Endothelial cell of umbilical vein (primary cell): Measurements from ENCODE around the gene MLANA. TPM values are rescaled to one million over a fixed set of nuclear protein-coding genes. Genes with fewer than 3 reads are reported as not detected.

Experiments used
- BruUV-seq: library from RNA; stranded (reverse); fragments of 400-500 nt; replicated peaks from 2 replicates; lab custom pipeline; 2021; lab: Mats Ljungman, UMichigan
- CTCF ChIA-PET: fragments of 300-600, 350-600 bp; sonication (Branson Sonifier 250); formaldehyde crosslinking; loops from one replicate; lab custom pipeline; 2021; ENCODE audit warnings: antibody characterized with exemption, inconsistent platforms; lab: Charles Lee
- POLR2A ChIA-PET: fragments of 300-600, 350-600 bp; sonication (Branson Sonifier 250); formaldehyde crosslinking; loops from one replicate; lab custom pipeline; 2021; ENCODE audit warnings: antibody characterized with exemption, inconsistent platforms; lab: Charles Lee
- DNase-seq: peaks from one replicate; pipeline ENCODE4 v3.0.0-alpha.2; 2011; ENCODE audit warnings: low read depth, low spot score
- FAIRE-seq: peaks from 2 replicates; lab custom pipeline; 2011; peaks lifted over from hg19 to GRCh38; lab: Jason Lieb, UNC
- H2AFZ ChIP-seq: 2 replicates; pipeline ENCODE4 v1.6.0; 2012; ENCODE audit warnings: low read depth, low read length, control low read depth, inconsistent platforms
- H3K27ac ChIP-seq: 2 replicates; pipeline ENCODE4 v1.5.1; 2011; ENCODE audit warnings: low read depth, mild to moderate bottlenecking, control low read depth, low read length, moderate library complexity; ENCODE audit not compliant: insufficient read depth
- H3K27me3 ChIP-seq, 2 experiments: 2 replicates each; pipeline versions ENCODE4 v1.6.0 to v1.6.1; 2011; ENCODE audit warnings: low read length in 2 of 2, mixed read lengths in 1 of 2; ENCODE audit not compliant: control insufficient read depth in 2 of 2, insufficient read depth in 2 of 2
- H3K36me3 ChIP-seq, 2 experiments: 2 replicates in 1 of 2; 3 replicates in 1 of 2; pipeline ENCODE4 v1.5.1; 2011; ENCODE audit warnings: low read length in 2 of 2, mild to moderate bottlenecking in 1 of 2, moderate library complexity in 1 of 2; ENCODE audit not compliant: control insufficient read depth in 2 of 2, insufficient read depth in 2 of 2; ENCODE audit errors: extremely low read depth in 1 of 2
- H3K4me1 ChIP-seq: 3 replicates; pipeline ENCODE4 v1.5.1; 2011; ENCODE audit warnings: mild to moderate bottlenecking, low read length; ENCODE audit not compliant: control insufficient read depth, insufficient read depth; ENCODE audit errors: extremely low read depth
- H3K4me2 ChIP-seq: 2 replicates; pipeline ENCODE4 v1.6.1; 2011; ENCODE audit warnings: low read length, control low read depth, mixed read lengths; ENCODE audit not compliant: insufficient read depth
- H3K4me3 ChIP-seq, 3 experiments: fragments of 200-600 bp in 1 of 3; sonication (generic), shearing (Covaris generic) in 1 of 3; replicated peaks in 1 of 3; 2 replicates each; pipeline ENCODE4 v1.5.1; 2011 to 2016; ENCODE audit warnings: control low read depth in 3 of 3, low read length in 3 of 3, mild to moderate bottlenecking in 2 of 3, inconsistent platforms in 1 of 3, low read depth in 1 of 3, moderate library complexity in 1 of 3; ENCODE audit not compliant: insufficient read depth in 1 of 3
- H3K79me2 ChIP-seq: 2 replicates; pipeline ENCODE4 v1.6.0; 2012; ENCODE audit warnings: low read length, inconsistent platforms; ENCODE audit not compliant: control insufficient read depth, insufficient read depth
- H3K9ac ChIP-seq: replicated peaks from 2 replicates; pipeline ENCODE3; 2011; ENCODE audit warnings: low read length, control low read depth; ENCODE audit not compliant: insufficient read depth; ENCODE audit errors: extremely low read depth
- H3K9me1 ChIP-seq: replicated peaks from 3 replicates; pipeline ENCODE4 v1.6.0; 2011; ENCODE audit warnings: mild to moderate bottlenecking, low read length; ENCODE audit not compliant: control insufficient read depth, insufficient read depth; ENCODE audit errors: extremely low read depth
- H3K9me3 ChIP-seq: replicated peaks from 2 replicates; pipeline ENCODE4 v1.5.1; 2012; ENCODE audit warnings: low read length, inconsistent platforms; ENCODE audit not compliant: control insufficient read depth, insufficient read depth
- H4K20me1 ChIP-seq: replicated peaks from 2 replicates; pipeline ENCODE3; 2011; ENCODE audit warnings: mild to moderate bottlenecking, low read length; ENCODE audit not compliant: control insufficient read depth, insufficient read depth; ENCODE audit errors: extremely low read depth
- CTCF ChIP-seq, 2 donors: IDR thresholded peaks; 1 replicate in 1 of 2; 2 replicates in 1 of 2; pipeline ENCODE4 v1.5.1; 2011; ENCODE audit warnings: low read length in 2 of 2, mild to moderate bottlenecking in 2 of 2, moderate library complexity in 2 of 2, control low read depth in 1 of 2, inconsistent platforms in 1 of 2, low read depth in 1 of 2; ENCODE audit not compliant: insufficient read depth in 1 of 2; ENCODE audit errors: extremely low read depth in 1 of 2
- EZH2 ChIP-seq: IDR thresholded peaks from 2 replicates; pipeline ENCODE4 v1.6.1; 2012; ENCODE audit warnings: borderline replicate concordance, low read depth, mild to moderate bottlenecking, moderate library complexity, low read length, inconsistent platforms; ENCODE audit not compliant: severe bottlenecking
- FOS ChIP-seq: IDR thresholded peaks from 2 replicates; pipeline ENCODE4 v1.6.1; 2011; ENCODE audit warnings: mild to moderate bottlenecking, low read length, moderate library complexity, borderline replicate concordance; ENCODE audit not compliant: insufficient read depth
- GATA2 ChIP-seq: IDR thresholded peaks from 2 replicates; pipeline ENCODE4 v1.7.0; 2011; ENCODE audit warnings: low read depth, mild to moderate bottlenecking, moderate library complexity, mixed read lengths, low read length; ENCODE audit not compliant: insufficient read length, insufficient read depth
- JUN ChIP-seq: IDR thresholded peaks from 2 replicates; pipeline ENCODE4 v1.6.1; 2011; ENCODE audit warnings: borderline replicate concordance, low read depth; ENCODE audit not compliant: insufficient read length, insufficient read depth
- MAX ChIP-seq: IDR thresholded peaks from 2 replicates; pipeline ENCODE4 v1.6.1; 2011; ENCODE audit not compliant: insufficient read depth, insufficient read length
- MYC ChIP-seq: IDR thresholded peaks from one replicate; pipeline ENCODE4 v1.6.1; 2011; ENCODE audit warnings: mild to moderate bottlenecking, low read depth, low read length
- POLR2A ChIP-seq: IDR thresholded peaks from 2 replicates; pipeline ENCODE4 v1.6.1; 2012; ENCODE audit warnings: low read depth, mild to moderate bottlenecking, control low read depth, low read length
- POLR2AphosphoS5 ChIP-seq: IDR thresholded peaks from 2 replicates; pipeline ENCODE4 v1.6.1; 2012; ENCODE audit warnings: low read depth, mild to moderate bottlenecking, control low read depth, low read length, moderate library complexity; ENCODE audit not compliant: insufficient read depth
- dilution Hi-C: fragments of 300-500 bp; cut with MboI; formaldehyde crosslinking; loops from one replicate; pipeline ENCODE4 v1.15.0; 2019; ENCODE audit warnings: low sequenced_read_pairs; ENCODE audit not compliant: extremely low pct_ligation_motif_present
- intact Hi-C: fragments of 100-400 bp; cut with micrococcal nuclease; formaldehyde crosslinking; loops from one replicate; pipeline ENCODE4 v1.10.0; 2022
- polyA plus RNA-seq, 4 experiments: library from polyadenylated mRNA; depleted of rRNA in 3 of 4; stranded (reverse) in 3 of 4; unstranded in 1 of 4; fragments of >200 nt; gene quantifications; 2 replicates each; pipeline versions ENCODE4 v1.2.1 to v1.2.3, GENCODE V29; 2011 to 2012; ENCODE audit warnings: missing spikeins in 1 of 4
- total RNA-seq: library from RNA; stranded (reverse); gene quantifications from 2 replicates; pipeline ENCODE4 v1.2.3, GENCODE V29; 2021

Gene MLANA
- total and polyA plus RNA-seq, 2 donors (not counting 3 experiments of a cell fraction or from before 2014, with no cell fraction given), result not detected

GRCh38 chr9:5873439-5873838, 17.2 kb upstream of the MLANA start:
- Histone ChIP-seq H3K4me2 (no peak overlapping the region), H3K27me3 (no peaks in the 10 kb centered on the region), H3K4me1 (no peaks in the 10 kb centered on the region), H3K9ac (no peak overlapping the region), H3K36me3 (no peaks in the 10 kb centered on the region), H3K79me2 (no peaks in the 10 kb centered on the region), H3K9me3 (no peaks in the 10 kb centered on the region), H3K27ac (no peak overlapping the region), H2AFZ (no peak overlapping the region), H3K9me1 (no peaks in the 10 kb centered on the region), H4K20me1 (no peaks in the 10 kb centered on the region), H3K4me3 (no peak overlapping the region)
- intact Hi-C loops (no loop called here), dilution Hi-C loops (no loop called here)
- no peak for TF ChIP-seq JUN
- no peak for TF ChIP-seq MYC
- no peak for TF ChIP-seq GATA2
- no peak for TF ChIP-seq FOS
- no peak for TF ChIP-seq MAX
- TF ChIP-seq EZH2, result no peak
- TF ChIP-seq POLR2AphosphoS5, result no peak
- no peak for TF ChIP-seq CTCF (IDR thresholded peaks at IDR 0.05; ENCODE audit: extremely low read depth in 1 of 2, insufficient read depth in 1 of 2, low read depth in 1 of 2, low read length in 2 of 2)
- no peak for TF ChIP-seq POLR2A
- no peak for FAIRE-seq
- ChIA-PET CTCF (interaction anchor here (1.5 kb wide), 1 partner anchor 181 kb away, joined by 3 read pairs; no protein-coding TSS in a partner anchor), POLR2A (no interaction called here)
- DNase-seq, result no peak
- no TSS peak for BruUV-seq
